ENCODE results near the gene DNAJC6.
"Not testable (repeated sequence)": the region's sequence is repeated elsewhere in the genome, so short reads cannot be mapped to it uniquely, and the experiment has no call there.

DNAJC6 gene

DNA sequence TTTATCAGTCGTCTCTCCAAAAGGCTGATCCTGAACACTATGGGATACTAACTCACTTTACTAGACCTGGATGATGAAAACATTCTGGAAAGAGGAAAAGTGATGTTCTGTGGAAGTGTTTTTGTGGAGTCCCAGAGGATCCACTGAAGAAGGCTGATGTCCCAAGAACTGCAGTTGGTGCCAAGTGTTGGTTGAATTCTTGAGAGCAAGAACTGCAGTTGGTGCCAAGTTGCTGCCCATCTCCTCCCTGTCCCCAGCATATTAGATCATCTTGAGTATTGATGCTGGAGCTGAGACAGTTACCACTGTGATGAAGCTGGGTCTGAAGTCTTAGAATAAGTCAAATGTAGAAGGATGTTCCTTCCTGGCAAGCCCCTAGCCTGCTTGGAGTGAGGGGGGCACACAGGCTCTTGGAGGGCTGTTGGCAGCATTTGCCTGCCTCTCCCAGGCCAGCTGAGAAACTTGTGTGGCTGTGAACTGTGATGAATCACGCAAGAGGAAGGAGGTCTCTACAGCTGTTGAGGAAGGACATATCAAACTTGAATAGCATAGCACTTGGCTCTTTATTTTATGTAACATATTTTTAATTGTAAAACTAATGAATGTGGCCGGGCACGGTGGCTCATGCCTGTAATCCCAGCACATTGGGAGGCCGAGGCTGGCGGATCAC lies 48.1 kb downstream of the DNAJC6 start:
- DNase-seq (ENCODE audit: low spot score): no peak

DNA sequence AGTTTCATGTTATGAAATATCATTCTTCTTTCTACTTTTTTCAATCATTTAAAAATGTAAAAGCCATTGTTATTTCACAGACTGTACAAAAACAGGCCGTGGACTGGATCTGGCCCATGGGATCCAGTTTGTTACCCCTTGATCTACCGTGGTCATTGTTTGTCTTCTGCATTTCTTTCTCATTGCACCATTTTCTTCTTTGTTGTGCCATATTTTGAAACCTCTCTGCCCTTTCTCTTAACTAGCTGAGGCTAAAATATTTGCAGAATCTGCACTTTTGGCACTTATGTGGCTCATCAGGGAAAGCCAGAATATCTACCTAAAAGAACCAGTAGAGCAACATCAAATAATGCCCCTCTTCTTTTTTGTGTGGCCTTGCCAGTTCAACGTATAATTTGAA lies 50.5 kb downstream of the DNAJC6 start:
- no peak for DNase-seq (ENCODE audit: low spot score)

DNA sequence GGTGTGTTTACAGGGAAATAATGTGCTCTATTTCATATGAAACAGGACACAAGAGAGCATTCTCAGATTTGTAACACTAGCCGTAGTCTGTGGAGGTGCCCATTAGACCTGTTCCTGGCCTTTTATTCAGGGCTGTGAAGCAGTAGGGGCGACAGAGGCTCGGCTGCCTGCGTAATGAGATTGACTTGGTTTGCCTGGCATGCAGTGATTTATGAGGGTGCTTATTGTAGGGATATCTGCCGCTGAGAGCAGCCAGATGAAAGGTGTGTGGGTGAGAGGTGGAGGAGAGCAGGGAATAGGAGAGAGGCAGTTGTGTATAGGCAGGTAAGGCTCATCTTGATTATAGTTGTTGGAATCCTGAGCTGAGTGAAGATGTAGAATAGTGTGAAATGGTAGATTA lies 51.3 kb downstream of the DNAJC6 start:
- no peak for DNase-seq (ENCODE audit: low spot score)

DNA sequence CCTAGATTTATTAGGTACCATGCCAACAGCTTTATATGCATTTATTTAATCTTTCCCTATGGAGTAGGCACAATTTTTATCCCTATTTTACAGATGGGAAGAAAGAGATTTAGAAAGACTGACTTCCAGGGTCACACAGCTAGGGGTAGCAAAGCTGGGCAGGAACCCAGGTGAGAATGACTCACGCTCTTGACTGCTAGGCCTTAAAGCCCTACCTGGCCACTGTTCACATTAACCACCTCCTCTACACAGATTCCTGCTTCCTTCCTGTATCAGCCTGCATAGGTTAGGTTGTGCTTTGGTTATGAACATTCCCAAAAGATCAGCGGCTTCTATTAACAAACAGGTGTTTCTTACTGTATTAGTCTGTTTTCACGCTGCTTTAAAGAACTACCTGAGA lies 53.2 kb downstream of the DNAJC6 start:
- no peak for DNase-seq (ENCODE audit: low spot score)

DNA sequence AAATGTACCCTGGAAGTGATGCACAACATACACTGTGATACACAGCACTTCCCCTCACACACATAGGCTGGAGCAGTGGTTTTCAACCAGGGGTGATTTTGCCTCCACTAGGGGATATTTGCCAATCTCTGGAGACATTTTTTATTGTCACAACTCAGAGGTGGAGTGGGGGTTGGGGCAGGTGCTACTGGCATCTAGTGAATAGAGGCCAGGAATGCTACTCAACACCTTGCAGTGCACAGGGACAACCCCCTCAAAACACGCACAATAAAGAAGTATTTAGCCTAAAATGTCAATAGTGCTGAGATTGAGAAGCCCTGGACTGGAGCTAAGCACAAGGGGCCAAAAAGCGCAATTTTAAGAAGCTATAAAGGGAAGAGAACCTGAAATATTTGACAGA lies 54.1 kb downstream of the DNAJC6 start:
- no peak for DNase-seq (ENCODE audit: low spot score)

DNA sequence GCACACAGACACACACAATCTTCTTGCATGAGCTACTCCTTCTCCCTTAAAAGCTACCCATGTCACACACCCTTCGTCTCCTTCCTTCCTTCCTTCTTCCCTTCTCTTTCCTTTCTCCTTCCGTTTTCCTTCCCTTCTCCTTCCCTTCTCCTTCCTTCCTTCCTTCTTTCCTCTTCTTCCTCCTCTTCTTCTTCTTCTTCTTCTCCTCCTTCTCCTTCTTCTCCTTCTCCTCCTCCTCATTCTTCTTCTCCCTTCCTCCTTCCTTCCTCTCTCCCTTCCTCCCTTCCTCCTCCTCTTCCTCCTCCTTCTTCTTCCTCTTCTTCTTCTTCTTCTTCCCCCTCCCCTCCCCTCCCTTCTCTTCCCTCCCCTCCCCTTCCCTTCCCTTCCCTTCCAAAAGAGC lies 59.1 kb downstream of the DNAJC6 start:
- DNase-seq (ENCODE audit: low spot score): no peak

DNA sequence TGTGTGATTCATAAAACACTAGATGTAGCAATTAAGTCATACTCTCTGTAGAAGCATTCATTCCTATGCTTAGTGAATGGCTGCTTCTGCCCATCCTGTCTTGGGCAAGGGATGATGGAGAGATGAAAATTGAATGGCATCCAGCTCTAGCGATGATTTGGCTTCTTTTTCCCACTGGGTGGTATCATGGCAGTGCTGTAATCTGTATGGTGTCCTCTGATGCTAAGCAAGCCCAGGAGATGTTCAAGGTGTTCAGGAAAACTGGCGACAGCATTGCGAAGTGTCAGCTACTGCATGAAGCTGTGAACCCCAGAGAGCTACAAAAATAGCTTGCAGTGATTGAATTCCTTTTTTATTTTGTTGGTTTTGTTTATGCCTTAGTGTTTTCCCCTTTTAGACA lies 62.2 kb downstream of the DNAJC6 start:
- no peak for DNase-seq (ENCODE audit: low spot score)

DNA sequence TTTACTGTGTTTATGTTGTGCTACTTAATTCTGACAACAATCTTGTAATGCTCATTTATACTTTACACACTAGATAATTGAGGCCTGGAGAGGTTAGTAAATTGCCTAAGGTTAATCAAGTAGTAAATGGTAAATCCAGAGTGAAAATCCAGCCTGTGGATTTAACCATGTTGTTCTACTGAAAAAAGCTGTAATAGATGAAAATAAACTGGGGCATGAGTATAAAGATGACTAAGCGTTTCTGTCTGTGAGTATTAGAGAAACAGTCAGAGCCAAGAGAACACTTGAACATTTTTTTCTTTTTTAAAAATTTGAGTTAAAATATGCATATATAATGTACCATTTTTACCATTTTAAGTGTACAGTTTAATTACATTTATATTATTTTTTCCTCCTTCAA lies 63.2 kb downstream of the DNAJC6 start:
- DNase-seq (ENCODE audit: low spot score): no peak

DNA sequence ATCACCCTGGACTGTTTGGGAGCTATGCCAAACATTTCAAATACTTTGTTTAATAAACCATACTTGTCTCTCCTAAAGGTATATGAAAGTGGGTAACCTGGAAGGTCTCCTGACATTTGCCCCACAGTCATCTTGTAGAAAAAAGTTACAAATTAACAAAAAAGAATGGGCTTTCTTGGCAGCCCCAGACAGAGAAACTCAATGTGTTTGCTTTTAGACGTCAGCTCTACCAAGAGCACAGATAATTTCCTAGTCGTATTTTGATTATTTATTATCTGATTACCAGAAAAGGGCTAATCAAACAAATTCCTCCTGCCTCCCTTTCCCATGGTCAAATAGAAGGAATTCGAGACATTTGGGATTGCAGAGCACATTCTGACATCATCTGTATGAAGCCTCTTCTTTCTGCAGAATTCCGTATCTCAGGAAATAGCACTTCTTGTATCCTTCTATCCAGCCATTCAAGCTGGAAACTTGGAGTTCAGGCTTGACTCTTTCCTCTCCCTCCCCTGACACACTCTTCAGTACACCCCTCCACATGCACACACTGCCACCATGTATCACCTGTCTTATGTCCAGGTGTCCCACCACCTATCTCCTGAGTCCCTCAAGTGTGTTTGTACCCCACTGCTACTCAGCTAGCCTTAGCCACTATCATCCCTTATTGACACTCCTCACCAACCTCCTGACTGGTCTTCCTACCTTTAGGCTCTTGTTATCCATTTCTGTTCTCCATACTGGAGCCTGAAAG lies 68.3 kb downstream of the DNAJC6 start:
- no peak for DNase-seq (ENCODE audit: low spot score)

DNA sequence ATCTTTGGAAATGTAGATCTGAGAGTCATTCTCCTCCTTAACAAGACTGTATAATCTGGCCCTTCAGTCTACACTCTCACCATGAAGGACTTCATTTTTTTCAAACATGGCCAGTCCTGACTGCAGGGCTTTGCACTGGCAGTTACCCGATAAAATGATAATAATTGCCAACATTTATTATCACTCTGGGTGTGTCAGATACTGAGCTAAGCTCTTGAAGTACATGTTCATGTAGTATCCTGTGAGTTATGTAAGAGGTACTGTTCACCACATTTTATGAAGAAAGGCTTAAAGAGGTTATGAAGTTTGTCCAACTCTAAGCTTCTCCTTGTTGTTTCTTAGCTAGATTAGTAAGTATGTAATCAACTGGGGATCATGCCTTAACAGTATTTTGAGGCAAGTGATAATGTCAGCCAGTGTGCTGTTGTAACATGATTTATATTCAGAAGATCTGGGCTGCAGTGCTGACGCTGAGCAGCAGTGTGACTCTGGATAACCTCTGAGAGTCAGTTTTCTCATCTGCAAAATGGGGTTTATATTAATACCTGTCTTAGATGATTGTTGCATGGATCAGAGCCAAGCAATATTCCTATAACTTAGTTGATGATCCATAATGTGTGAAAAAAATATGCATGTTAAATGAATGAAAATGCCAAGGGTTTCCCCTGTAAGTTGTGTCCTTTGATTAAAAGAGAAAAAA lies 69.1 kb downstream of the DNAJC6 start:
- no peak for DNase-seq (ENCODE audit: low spot score)

DNA sequence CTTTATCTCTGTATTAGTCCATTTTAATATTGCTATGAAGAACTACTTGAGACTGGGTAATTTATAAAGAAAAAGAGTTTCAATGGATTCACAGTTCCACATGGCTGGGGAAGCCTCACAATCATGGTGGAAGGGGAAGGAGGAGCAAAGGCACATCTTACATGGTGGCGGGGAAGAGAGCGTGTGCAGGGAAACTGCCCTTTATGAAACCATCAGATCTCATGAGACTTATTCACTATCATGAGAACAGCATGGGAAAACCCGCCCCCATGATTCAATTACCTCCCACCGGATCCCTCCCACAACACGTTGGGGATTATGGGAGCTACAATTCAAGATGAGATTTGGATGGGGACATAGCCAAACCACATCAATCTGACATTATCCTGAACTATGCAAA lies 75.1 kb downstream of the DNAJC6 start:
- not testable (repeated sequence) for DNase-seq (ENCODE audit: low spot score)

DNA sequence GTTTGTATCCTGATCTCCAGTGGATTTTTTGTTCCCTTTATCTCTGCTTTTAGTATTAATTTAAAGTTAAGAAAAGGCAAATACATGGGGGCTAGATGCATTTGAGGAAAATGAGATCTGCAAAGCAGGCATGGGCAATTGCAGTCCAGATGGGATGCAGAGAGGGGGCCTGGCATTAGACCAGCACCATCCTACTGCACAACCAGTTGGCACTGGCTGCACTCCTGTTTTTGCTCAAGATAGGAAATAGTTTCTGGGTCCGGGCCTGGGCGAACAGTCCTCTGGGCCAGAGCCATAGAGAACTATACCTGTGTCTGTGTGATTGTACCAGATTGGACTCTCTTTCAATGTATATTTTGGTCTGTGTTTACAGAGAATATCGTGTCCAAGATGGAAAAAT lies 77.1 kb downstream of the DNAJC6 start:
- no peak for DNase-seq (ENCODE audit: low spot score)

DNA sequence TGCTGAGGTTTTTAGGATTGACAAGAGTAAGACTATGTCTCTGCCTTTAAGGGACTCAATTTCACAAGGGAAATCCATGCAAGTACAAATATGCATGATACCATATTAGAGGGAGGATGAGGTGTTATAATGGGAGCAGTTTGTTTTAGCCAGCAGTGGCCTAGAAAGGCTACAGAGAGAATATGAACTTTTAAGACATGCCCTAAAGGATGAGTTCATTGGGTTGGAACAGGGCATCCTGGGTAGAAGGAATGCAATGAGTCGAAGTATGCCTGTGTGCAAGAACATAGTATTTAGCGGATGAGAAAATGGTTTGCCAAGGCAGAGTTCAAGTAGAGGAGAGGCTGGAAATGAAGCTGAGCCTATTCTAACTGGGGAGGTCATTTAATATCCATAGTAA lies 78.5 kb downstream of the DNAJC6 start:
- DNase-seq (ENCODE audit: low spot score): no peak

DNA sequence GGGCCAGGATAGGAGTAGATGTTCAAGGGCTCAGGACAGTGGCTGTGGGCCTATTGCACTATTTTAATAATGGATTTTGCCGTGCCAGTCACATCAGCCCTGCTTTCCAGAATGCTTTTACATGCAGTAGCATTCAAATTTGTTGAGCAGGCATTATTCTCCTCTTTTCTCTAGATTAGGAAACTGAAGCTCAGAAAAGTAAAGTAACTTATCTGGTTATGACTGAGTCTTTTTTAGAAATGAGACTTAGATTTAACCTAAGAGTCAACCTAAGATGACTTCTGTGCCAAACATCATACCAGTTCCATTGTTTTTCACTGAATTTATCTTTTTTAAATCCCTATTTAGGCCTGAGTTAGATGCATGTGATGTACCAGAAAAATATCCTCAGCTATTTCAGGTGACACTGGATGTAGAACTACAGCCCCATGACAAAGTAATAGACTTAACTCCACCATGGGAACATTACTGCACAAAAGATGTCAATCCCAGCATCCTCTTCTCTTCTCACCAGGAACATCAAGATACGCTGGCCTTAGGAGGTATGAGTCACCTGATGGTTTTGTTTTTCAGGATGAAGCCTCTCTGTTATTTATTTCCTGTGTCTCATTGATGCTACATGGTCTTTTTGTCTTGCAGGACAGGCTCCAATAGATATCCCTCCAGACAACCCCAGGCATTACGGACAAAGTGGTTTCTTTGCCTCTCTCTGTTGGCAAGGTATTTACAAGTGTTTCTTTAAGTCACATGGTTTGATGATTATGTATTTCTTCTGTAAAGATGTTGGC lies 79.8 kb downstream of the DNAJC6 start:
- no peak for DNase-seq (ENCODE audit: low spot score)

DNA sequence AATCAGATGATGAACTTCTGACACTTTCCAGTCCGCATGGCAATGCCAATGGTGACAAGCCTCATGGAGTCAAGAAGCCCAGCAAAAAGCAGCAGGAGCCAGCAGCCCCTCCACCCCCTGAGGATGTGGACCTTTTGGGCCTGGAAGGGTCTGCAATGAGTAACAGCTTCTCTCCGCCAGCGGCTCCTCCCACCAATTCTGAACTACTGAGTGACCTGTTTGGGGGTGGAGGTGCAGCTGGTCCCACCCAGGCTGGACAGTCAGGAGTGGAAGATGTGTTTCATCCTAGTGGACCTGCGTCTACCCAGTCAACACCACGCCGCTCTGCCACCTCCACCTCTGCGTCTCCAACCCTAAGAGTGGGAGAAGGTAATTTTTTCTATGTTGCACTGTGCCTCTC lies 83.2 kb downstream of the DNAJC6 start:
- DNase-seq (ENCODE audit: low spot score): no peak

DNA sequence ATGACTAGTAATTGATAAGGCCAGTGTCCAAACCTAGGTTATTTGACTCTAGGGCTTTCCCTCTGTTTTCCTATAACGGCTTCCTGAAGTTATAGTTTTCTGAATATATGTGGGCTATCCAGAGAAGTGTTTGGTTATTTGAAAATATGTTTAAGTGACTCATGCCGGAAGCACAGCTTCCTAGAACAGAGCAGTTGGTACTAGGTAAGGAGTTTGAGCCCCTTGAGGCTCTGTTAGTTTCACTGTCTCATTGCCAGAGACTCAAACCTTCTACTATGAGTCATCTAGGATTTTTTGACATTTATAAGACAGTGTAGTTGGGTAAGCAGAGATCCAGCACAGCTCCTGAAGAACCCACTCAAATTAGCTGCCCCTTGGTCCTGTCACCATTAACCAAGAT lies 84.0 kb downstream of the DNAJC6 start:
- DNase-seq (ENCODE audit: low spot score): no peak

DNA sequence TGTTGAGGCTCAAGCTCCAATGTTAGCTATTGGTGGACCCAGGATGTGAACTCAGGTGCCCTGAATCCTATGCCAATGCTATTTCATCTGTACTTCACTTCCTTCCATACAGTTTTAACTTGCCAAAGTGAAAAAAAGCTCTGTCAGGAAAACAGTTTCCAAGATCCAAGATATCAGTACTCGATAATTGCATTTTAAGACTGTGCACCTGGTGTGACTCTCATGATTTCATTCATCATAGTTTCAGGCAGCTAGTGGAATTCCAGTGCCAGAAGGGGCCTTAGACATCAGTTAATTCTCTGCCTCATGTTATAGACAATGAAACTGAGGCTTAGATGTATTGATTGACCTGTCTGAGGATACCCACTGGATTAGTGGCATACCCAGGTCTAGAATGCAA lies 84.6 kb downstream of the DNAJC6 start:
- DNase-seq (ENCODE audit: low spot score): no peak

DNA sequence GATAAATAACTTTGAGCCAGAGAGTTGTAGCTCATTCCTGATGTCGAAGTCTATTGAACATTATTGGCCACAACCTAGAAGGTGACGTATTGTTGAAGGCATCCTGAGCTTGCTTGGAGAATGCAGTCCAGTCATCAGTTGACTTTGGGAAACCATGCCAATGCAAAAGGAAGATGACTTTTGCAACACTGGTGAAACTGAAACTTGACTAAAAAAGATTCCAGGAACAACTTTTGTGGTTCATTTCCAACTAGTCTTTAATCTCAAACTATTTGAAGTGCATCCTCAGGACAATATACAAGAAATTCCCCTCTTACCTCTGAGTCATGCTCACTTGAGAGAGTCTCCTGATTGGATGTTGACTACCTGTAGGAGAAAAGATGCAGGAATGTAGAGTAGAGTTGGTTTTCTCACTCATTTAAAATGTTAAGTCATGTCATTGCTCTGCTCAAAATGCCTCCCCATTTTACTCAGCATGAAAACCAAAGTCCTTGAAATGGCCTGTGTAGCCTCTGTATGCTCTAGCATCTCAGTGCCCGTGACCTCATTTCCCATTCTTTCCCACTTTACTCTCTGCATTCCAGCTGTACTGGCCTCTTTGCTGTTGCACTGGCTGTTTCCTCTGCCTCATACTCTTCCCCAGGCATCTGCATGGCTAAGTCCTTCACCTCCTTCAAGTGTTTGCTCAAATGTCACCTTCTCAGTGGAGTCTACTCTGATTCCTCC lies 86.7 kb downstream of the DNAJC6 start:
- no peak for DNase-seq (ENCODE audit: low spot score)

DNA sequence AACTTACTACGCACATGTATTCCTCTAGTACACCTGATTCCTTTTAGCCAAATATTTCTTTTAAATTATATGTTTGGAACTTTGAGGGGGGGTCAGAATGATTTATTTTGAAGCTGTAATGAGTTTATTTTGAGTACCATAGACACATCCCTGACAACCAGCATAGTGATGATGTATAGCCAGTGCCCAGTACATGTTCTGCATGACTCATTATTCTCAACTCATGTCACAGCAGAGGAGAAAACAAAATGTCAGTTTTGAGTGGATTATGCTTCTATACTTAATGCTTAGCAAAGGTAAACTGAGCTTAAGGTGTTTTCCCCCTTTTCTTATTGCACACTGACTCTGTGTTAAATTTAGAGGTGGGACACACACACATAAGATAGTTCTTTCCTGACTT lies 88.7 kb downstream of the DNAJC6 start:
- no peak for DNase-seq (ENCODE audit: low spot score)

DNA sequence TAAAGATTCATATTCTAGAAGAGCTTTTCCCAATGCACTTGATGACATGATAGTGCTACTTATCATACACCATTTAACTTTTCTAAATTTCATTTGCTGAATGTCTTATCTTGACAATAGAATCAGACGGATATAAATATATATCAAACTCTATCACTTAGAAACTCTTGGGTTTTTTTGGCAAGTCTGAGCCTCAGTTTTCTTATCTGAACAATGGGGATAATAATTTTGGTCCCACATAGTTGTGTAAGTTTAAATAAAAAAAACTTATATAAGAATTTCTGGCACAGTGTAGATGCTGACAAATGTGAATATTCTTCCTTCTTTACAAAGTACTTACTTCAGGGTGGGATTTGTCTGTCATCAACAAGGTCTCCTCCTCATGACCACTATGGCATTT lies 89.7 kb downstream of the DNAJC6 start:
- no peak for DNase-seq (ENCODE audit: low spot score)

DNA sequence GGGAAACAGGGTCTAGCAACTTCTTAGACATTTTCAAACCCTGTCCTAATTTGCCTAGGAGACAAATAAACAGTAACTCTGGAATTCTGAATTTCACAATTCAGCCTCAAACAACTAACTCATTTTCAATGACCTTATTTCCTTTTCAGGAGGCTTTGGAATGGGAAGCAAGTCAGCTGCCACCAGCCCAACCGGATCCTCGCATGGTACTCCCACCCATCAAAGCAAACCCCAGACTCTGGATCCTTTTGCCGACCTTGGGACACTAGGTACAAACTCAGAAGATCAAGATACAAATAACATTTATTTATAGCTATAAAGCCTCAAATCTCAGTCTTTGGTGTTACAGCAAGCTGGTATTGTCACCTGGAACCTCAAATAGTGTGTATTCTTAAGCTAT lies 92.3 kb downstream of the DNAJC6 start:
- peak; percentile 45 for DNase-seq (ENCODE audit: low spot score)

DNA sequence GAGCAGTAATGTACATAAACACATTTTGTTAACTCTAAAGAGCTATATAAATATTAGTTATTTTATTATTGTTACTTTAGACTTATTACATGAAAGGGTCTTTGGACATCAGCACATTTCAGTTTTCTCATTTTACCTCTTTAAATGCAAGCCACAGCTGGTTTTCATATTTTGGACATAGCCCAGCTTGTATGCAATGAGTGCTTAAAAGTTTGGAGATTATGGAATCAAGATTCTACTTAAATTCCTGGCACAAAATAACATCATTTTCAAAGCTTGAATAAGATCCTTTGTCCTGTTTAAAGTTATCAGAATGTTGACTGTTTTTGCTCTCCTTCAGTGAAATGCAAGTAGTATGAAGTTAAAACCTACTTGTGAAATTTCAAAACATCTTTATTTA lies 95.6 kb downstream of the DNAJC6 start:
- DNase-seq (ENCODE audit: low spot score): no peak

Data from Ammon's horn (tissue), 1 donor.